ENCODE results near the gene PEX14.

PEX14 gene

DNA sequence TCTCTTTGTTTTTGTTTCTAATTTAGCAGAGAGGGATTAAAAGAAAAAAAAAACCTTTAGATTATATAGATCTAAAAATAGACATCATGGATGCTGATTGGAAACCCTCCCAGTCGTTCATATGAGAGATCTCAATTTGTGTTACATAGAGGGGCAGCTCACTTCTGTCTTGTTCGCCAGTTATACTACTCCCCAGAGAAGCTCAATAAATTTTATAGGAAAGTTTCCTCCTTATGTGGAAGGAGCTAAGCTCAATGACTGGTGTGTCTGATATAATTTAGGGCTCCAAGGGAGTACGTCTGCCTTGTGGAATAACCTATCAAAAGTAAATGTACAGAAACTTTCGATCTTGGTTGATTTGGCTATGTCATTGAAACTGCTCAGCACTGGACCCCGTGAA lies 117.6 kb downstream of the PEX14 start:
- DNase-seq (ENCODE audit: low read depth in 2 of 3, low spot score in 1 of 3), result no peak

DNA sequence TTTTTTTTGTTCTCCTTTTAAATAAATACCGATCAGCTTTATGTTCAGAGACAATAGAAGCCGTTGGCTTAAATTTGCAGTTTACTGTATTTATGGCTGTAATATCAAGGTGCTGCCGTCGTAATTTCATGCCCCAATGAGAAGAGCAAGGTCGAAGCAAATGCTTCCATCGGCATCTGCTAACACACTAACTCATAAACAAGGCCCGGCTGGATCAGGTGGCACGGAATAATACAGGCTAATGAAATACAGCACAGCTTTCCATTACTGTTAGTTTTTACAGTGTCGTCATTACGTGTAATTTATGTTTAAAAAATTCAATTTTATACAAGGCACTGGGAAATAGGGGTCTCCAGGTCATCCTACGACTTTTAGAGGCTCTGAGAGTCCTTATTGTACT lies 119.0 kb downstream of the PEX14 start:
- DNase-seq (ENCODE audit: low read depth in 2 of 3, low spot score in 1 of 3), result no peak

DNA sequence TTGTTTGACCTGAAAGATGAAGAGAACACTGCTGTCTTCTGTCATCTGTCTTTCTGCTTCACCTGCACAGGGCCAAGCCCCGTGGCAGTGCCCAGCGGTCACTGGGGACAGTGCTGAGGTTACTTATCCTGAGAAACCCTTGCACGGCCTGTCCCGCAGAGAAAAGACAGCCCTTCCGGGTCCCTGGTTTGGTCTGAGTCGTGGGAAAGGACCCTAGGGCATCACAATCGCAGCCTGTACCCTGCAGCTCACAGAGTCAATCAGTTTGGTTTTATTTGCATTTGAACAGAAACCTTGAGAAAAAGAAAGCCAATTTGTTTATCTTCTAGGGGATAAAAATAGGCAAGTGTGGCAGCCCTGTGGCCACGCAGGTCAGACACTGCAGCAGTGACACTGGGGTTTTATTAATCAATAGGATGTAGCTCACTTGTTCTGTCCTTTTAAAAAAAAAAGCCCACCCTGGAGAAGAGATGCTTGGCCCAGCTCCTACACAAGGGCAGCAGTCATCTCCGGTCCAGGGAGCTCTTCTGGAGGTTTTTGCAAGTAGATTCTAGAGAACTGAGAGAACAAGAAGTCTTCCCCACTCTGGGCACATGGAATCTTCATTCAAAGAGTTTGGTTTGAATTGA lies 120.0 kb downstream of the PEX14 start:
- DNase-seq (ENCODE audit: low read depth in 2 of 3, low spot score in 1 of 3), result no peak

DNA sequence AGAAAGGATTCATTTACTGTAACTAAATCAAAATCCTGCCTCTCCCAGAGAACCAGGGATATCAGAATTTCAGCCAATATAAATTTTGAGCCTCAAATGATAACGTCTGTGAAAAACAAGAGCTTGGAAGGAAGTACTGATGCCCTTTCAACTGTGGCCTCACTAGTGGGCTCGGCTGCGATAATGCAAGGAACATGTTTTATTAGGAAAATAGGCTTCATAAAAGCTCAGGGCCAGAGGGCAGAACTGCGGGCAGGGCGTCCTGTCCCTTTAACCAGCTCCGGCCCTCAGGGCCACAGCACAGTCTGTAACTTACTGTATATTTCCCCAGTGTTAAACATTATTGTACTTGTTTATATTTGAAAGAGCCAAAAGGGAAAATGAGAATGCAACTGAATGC lies 122.0 kb downstream of the PEX14 start:
- no peak for DNase-seq (ENCODE audit: low read depth in 2 of 3, low spot score in 1 of 3)

DNA sequence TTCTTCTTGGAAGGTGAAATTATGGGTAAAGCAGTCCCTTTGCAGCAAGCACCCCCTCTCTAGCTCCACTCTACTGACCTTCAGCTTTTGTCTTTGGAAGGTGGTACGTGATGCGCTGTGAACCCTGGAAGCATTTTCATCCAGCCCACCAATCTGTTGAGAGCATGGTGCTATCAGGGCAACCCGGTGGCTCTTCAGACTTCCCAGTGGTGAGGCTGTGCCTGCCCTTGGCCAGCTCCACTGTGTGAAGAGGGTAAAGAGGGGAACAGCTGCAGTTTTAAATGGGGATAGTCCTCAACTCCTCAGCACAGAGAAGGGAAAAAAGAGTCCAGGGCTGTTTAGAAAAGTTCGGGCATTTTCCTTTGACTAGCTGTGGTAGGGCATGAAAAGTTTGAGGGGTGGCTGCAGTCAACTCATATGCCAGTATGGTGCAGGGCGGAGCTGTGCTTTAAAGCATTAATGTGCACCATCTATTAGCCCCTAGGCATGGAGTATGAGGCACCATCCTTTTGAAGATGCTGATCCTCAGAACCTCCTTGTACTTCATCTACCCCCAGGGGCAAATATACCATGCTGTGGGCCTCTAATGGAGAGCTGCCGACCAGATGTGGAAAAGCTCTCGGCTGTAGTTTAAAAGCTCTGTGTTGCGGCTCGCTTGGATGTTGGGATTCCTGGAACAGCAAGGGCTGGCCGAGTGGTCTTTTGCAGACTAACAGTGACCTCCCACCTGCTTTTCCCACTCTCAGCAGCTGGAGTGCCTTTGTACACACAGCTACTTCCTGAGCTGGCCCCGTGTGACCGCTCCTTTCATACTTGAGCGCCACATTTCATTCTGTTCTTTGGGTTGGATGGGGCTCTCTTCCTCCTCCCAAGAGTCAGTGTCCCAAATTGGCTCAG lies 123.0 kb downstream of the PEX14 start:
- no peak for DNase-seq (ENCODE audit: low read depth in 2 of 3, low spot score in 1 of 3)

DNA sequence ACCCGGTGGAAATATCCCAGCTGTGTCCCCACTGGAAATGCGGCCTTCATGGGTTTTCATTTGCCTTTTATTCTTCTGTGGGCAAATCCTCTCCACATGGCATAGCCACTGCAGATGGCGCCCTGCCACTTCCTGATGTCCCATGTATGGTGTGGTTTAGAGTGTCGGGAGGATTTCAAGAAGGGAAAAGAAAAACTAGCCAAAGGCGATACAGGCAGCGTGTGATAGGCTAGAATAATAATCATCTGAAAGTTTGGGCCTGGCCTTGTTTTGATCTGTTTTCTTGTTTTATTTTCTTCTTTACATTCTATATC lies 123.6 kb downstream of the PEX14 start:
- DNase-seq (ENCODE audit: low read depth in 2 of 3, low spot score in 1 of 3), result no peak

DNA sequence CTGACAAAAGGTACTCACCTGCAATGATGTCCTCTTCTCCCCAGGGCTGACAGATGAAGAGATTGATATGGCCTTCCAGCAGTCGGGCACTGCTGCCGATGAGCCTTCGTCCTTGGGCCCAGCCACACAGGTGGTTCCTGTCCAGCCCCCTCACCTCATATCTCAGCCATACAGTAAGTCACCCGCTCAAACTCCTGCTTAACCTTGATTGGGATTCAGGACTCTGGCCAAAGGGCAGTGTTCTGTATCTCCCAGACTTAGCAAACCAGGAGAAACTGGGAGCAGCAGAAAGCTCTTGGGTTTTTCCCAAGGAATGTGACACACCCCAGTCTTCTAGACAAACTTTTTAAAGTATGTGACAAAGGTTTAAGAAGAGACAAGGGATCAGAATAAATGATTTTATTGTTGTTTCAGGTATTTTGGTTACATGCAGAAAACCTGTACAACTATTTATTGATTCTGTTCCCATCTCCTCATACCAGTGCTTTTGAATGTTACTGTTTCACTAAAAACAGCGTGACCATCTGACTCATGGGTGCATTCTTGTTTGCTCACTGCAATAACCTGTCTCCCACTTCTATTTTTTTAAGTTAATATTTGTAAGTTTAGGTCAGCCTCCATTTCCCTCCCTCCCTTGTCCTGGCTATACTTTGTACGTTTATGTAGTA lies 124.6 kb downstream of the PEX14 start:
- DNase-seq (ENCODE audit: low read depth in 2 of 3, low spot score in 1 of 3), result no peak

DNA sequence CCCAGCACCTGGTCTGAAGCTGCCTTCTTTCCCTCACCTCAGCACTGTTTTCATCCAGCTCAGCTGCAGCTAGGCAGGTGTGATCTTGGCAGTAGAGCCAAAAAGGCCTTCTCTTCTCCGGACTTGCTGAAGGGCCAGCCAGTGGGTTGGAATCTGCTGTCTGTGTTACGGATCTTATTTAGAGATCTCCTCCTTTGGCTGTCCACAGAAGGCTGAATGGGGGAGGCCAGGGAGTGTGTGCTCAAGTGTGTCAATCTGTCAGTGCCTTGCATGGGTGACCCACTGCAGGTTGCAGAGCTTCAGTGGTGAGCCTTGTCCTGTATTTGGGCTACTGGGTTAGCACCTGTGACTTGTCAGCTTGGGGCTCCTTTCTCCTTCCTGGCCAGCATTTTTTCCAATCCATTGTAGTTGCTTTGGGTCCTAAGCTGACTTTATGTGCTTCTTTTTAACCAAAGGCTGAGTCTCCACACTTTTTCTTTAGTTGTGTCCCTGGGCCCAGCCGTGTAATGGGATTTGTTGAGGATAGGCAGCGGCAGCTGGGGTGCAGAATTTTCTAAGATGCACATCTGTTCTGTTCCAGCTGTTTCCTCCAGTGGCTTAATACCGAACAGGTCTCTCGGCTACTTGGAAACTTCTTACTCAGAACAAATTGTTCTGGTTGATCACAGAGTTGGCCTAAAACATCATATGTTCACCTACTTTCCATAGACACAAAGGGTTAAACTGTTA lies 126.8 kb downstream of the PEX14 start:
- no peak for DNase-seq (ENCODE audit: low read depth in 2 of 3, low spot score in 1 of 3)

DNA sequence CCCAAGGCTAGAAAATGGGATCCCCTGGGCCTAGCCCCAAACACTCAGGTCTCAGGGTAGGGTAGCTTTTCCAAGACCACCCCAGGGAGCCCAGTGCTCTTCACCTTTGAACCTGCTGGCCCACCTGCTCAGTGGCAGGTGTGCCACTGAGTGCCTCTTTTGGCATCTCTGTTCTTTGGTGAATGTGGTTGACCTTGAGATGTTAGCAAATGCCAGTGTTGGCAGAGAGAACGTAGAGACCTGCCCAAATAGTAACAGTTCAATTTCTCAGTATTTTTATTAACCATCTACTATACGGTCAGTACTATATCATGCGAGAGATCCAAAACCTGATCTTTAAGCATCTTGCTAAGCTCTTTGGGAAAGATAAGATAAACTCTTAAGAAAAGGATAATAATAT lies 128.2 kb downstream of the PEX14 start:
- no peak for DNase-seq (ENCODE audit: low read depth in 2 of 3, low spot score in 1 of 3)

DNA sequence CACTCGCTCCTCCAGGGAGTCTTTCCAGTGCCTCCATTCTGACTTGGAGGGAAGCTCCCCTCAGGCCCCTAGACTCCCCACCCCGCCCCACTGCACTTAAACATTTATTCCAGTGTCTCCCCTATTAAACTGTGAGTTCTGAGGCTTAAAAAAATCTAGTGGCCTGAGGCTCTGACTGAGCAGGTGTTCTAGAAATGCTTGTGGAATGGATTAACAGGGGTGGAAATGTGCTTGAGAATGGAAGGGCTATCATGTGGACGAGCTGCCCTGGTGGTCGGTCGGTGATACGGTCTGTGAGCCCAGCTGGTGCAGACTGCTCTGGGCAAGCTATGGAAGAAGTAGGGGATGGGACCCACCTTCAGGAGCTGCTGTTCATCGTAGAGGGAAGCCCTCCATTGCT lies 130.2 kb downstream of the PEX14 start:
- DNase-seq (ENCODE audit: low read depth in 2 of 3, low spot score in 1 of 3), result no peak

DNA sequence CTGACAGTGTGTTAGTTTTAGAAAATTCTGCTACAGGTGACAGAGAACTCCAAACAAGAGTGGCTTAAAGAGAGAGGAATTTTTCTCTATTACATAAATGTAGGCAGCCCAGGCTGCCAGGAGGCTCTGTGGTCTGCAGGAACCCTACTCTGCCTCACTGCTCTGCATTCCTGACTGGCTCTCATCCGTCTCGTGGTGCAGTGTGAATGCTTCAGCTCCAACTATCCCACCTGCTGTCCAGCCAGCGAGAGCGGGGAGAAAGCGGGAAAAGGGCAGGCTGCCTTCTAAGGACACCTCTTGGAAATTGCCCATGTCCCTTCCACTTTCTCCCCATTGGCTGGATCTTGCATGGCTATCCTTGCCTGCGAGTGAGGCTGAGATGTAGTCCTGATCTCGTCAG lies 131.3 kb downstream of the PEX14 start:
- DNase-seq (ENCODE audit: low read depth in 2 of 3, low spot score in 1 of 3), result no peak

DNA sequence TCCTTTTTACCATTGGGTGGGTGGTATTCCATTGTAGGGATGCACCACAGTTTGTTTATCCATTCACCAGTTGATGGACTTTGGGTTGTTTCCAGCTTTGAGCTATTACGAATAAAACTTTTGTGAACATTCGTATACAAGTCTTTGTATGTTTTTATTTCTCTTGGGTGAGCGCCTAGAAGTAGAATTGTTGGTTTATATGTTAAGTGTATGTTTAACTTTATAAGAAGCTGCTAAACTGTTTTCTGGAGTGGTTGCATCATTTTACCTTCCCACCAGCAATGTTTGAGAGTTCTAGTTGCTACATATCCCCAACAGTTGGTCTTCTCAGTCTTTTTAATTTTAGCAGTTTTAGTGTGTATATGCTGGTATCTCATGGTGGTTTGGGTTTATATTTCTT lies 132.5 kb downstream of the PEX14 start:
- DNase-seq (ENCODE audit: low read depth in 2 of 3, low spot score in 1 of 3), result no peak

DNA sequence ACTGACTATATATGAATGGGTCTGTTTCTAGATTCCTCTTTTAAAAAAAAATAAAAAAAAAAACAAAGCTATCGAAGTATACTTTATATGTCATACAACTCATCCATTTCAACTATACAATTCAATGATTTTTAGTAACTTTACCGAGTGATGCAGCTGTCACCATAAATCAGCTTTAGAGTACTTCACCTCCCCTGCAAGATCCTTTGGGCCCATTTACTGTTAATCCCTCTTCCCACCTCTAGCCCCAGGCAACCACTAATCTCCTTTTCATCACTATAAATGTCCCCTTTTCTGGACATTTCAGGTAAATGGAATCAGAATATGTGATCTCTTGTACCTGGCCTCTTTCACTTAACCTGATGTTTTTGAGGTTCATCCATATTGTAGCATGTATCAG lies 133.9 kb downstream of the PEX14 start:
- DNase-seq (ENCODE audit: low read depth in 2 of 3, low spot score in 1 of 3), result no peak

DNA sequence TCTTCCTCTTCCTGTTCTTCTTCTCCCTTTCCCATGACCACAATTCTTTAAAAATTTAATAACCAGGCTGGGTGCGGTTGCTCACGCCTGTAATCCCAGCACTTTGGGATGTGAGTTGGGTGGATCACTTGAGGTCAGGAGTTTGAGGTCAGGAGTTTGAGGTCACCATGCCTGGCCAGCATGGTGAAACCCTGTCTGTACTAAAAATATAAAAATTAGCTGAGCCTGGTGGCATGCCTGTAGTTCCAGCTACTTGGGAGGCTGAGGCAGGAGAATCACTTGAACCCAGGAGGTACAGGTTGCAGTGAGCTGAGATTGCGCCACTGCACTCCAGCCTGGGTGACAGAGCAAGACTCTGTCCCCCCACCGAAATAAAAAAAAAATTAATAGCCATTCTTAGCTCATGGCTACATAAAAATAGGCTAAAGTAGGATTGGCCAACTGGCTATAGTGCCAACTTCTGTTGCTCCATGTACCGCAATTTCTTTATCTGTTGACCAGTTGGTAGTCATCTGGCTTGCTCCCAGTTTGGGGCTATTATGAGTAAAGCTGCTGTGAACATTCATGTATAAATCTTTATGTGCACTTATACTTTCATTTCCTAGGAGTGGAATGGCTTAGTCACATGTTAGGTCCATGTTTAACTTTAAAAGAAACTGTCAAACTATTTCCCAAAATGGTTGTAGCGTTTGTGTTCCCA lies 136.3 kb downstream of the PEX14 start:
- no peak for DNase-seq (ENCODE audit: low read depth in 2 of 3, low spot score in 1 of 3)

DNA sequence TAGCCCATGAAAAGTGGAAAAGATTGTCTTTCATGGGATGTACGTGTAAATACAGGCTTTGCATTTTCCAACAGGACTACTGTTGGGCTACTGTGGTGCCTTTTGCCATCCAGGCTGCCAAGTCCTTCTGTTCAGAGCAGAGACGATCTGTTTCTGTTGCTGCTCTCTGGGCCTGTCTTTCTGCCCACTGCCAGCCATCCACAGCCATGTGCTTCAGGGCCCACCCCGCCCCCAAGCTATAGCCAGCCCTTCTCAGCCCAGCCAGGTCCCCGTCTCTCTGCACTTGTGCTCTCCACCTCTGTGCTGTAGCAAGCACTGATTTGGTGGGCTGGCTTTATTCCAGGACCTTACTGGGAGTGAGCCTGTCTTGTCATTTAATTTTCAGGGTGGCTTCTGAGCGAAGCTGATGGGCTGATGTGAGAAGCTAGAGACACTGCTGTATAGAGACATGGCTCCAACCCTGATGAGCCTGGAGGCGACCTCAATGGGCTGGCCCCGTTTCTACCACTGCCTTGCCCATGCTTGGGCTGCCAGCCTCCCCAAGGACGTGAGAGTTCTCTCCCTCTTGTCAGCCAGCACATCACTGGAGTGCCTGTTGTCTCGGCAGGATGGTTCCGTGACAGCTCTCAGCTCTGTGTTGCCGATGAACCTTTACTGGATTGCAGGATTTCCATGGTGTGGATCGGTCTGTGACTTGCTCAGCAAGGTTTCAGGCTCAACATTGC lies 137.8 kb downstream of the PEX14 start:
- DNase-seq (ENCODE audit: low read depth in 2 of 3, low spot score in 1 of 3), result no peak

DNA sequence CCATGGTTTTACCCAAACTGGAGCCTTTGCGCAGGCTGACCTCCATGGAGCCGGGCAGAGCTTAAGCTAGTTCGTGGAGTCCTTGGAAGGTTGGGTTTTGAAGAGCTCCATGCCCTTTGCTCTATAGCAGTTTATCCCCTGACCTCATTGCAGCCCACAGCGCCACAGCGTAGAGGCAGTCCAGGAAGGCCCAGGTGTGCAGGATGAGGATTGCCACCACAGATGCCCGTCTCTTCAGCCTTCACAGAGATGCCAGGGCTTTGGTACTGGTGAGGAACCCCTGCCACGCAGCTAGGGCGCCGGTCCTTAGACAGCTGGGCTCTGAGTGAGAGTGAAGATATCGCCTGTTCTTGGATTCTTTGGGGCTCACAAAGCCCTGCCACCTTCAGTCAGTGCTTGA lies 138.6 kb downstream of the PEX14 start:
- DNase-seq (ENCODE audit: low read depth in 2 of 3, low spot score in 1 of 3), result no peak

DNA sequence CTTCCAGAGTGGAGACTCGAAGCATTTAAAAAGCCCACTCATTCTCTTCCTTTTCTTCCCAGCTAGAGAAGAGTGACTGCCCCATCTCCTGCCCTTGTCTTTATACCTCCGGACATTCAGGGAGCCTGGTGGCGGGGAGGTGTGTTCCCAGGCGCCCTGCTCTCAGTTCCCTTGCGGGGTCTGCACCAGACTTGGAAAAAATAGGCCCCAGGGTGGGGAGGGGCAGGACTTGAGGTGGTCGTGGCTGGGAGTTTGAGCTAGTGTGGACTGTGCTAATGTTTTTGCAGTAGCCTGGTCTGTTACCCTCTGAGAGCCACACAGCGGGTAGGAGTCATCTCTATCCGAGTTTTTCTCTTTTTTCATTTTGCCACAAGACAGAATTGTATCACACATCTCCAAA lies 139.1 kb downstream of the PEX14 start:
- DNase-seq (ENCODE audit: low read depth in 2 of 3, low spot score in 1 of 3), result no peak

DNA sequence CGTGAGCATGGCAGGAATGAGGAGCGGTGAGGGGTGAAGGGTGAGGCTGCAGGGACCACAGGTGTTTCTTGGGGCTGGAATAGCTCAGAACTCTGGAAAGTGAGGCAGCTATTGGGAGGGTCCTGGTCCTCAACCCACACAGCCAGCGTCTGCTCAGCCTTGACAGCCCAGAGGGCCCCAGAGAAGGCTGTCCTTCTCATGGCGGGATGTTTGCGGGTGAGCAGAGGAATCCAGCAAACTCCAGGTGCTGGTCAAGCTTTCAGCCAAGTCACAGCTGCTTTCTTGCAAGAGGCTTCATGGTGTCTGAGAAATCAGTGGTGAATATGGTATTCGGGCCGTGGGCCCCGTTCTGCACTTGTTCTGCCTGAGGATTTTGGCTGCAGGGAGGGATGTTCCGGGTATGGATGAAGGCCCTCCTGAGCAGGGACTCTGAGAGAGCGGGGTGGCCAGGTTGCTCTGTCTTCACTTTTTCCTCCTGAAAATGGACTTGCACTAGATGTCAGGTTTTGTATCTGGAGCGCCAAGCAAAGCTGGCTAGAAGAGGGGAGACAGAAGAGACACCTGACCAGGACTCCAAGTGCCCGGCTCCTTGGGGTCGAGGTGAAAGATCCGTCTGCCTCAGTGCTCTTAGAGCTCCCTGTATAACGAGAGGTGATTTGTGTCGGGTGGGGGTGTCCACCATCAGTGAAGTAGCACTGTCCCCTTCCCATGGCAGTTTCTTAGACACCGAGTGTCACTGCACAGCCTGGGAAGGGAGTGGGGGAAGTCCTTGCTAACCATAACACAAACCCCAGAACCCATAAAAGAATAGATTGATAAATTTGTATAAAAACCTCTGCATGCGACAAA lies 139.9 kb downstream of the PEX14 start:
- DNase-seq (ENCODE audit: low read depth in 2 of 3, low spot score in 1 of 3), result no peak

DNA sequence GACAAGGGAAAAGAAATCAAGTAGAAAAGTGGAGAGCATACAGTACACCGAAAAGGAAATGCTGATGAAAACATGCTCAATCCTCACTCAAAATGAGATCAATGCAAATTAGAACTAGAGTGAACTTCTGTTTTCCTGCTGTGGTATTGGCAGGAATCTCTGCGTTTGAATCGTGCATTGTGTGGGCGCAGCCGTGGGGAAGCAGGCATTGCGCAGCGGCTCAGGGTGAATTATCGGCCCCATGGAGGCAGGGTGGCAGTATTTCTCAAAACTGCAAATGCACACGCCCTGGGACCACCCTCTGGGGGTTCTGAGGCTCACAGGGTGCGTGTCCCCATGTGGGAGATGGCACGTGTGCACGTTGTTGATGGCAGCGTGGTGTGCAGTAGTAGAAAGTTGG lies 140.6 kb downstream of the PEX14 start:
- no peak for DNase-seq (ENCODE audit: low read depth in 2 of 3, low spot score in 1 of 3)
